ENCODE data around the gene RP2. TPM values are rescaled to one million over a fixed set of nuclear protein-coding genes. Genes with fewer than 3 reads are reported as not detected.
A peak's percentile ranks its signal among the peaks of the same experiment; 100 is the strongest.

The RP2 gene
- polyA plus RNA-seq, 2 of the 4 experiments (the other 2 are of a cell fraction) = 14.0 to 14.8 TPM

DNA sequence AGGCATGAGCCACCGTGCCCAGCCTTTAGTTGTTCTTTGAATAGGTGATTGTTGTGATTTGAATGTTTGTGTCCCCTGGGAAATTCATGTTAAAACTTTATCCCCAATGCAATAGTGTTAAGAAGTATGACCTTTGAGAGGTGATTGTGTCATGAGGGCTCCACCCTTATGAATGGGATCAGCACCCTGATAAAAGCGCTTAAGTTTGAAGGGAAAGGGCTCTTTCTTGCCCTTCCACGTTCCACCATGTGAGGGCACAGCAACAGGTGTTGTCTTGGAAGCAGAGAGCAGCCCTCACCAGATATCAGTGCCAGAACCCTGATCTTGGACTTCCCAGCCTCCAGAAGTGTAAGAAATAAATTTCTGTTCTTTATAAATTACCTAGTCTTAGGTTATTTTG, 33.7 kb upstream of the RP2 start:
- FAIRE-seq = no peak
- CTCF ChIA-PET = interaction anchor here (1.2 kb wide), 2 partner anchors 34 to 227 kb away, joined by 3 to 5 read pairs; partner anchors contain the start of gene RP2

DNA sequence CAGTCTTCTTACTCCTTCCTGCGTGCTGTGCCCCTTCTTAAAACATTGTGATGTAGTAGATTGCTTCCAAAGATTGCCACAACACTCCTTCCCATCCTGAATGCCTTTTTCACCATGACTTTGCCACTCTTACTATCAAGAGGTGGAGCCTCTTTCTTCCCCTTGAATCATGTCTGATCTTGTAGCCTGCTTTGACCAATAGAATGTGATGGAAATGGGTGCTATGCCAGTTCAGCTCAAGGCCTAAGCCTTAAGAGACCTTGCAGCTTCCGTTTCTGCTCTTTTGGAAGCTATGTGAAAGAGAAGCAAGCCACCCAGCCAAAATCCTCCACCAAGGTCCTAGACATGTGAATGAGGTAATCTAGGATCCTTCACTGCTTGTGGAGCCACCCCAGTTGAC, 31.6 kb upstream of the RP2 start:
- no peak for FAIRE-seq
- 79% methylated on average over 2 of the region's 2 CpGs for WGBS (ENCODE audit: missing lambda C conversion rate)
- no peak for ATAC-seq
- no peaks in the 10 kb centered on the region for H3K4me1 ChIP-seq
- TF ChIP-seq TFCP2L1 (CRISPR knock-in tag; IDR thresholded peaks at IDR 0.05) = no peak
- TF ChIP-seq HOXB13 (CRISPR knock-in tag; IDR thresholded peaks at IDR 0.05; ENCODE audit: low read depth) = no peak
- no peak for TF ChIP-seq CHD2 (IDR thresholded peaks at IDR 0.05; ENCODE audit: low read length, partially characterized antibody)
- TF ChIP-seq, protein P1, sequence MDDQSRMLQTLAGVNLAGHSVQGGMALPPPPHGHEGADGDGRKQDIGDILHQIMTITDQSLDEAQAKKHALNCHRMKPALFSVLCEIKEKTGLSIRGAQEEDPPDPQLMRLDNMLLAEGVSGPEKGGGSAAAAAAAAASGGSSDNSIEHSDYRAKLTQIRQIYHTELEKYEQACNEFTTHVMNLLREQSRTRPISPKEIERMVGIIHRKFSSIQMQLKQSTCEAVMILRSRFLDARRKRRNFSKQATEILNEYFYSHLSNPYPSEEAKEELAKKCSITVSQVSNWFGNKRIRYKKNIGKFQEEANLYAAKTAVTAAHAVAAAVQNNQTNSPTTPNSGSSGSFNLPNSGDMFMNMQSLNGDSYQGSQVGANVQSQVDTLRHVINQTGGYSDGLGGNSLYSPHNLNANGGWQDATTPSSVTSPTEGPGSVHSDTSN (IDR thresholded peaks at IDR 0.05) = no peak
- no peak for TF ChIP-seq MAZ (IDR thresholded peaks at IDR 0.05; ENCODE audit: borderline replicate concordance, low read depth, low read length)
- TF ChIP-seq, protein P2, sequence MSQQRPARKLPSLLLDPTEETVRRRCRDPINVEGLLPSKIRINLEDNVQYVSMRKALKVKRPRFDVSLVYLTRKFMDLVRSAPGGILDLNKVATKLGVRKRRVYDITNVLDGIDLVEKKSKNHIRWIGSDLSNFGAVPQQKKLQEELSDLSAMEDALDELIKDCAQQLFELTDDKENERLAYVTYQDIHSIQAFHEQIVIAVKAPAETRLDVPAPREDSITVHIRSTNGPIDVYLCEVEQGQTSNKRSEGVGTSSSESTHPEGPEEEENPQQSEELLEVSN (IDR thresholded peaks at IDR 0.05; ENCODE audit: borderline replicate concordance, low read depth) = no peak
- no peak for TF ChIP-seq NR3C1 (IDR thresholded peaks at IDR 0.05)
- TF ChIP-seq SREBF2 (IDR thresholded peaks at IDR 0.05) = no peak
- no peak for TF ChIP-seq MAFK (IDR thresholded peaks at IDR 0.05; ENCODE audit: partially characterized antibody)
- TF ChIP-seq KDM1A (IDR thresholded peaks at IDR 0.05; ENCODE audit: low read depth) = no peak
- TF ChIP-seq, protein P3, sequence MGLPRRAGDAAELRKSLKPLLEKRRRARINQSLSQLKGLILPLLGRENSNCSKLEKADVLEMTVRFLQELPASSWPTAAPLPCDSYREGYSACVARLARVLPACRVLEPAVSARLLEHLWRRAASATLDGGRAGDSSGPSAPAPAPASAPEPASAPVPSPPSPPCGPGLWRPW (IDR thresholded peaks at IDR 0.05) = no peak
- ChIA-PET POLR2A (no interaction called here), CTCF (interaction anchor here (1.4 to 4.2 kb wide), 2 partner anchors 8 to 46 kb away, joined by 5 to 20 read pairs; partner anchors contain the start of gene SLC9A7)
- no peaks in the 10 kb centered on the region for H3K9me3 ChIP-seq
- no peak overlapping the region for H3K27ac ChIP-seq
- no peak for DNase-seq (ENCODE audit: low read depth in 1 of 2, low spot score in 1 of 2)
- no peak overlapping the region for H3K4me2 ChIP-seq
- H3K4me3 ChIP-seq = no peak overlapping the region

More for the DNA sequence above, 33.7 kb upstream of the RP2 start:
- POLR2A ChIA-PET = no interaction called here
- H3K4me1 ChIP-seq = no peaks in the 10 kb centered on the region
- no peak overlapping the region for H3K27ac ChIP-seq
- DNase-seq (ENCODE audit: low read depth in 1 of 2, low spot score in 1 of 2) (peak in 1 of 2 experiments; percentile 55), ATAC-seq (peak; percentile 54 to 79; a peak in 4 of 6 replicates)
- H3K4me3 ChIP-seq = no peak overlapping the region
- 32% methylated on average over 3 of the region's 3 CpGs for WGBS (ENCODE audit: missing lambda C conversion rate)
- H3K9me3 ChIP-seq = no peaks in the 10 kb centered on the region
- no peak overlapping the region for H3K4me2 ChIP-seq
- TF ChIP-seq RAD21 (conservative IDR thresholded peaks at IDR 0.05 in 1 of 2, IDR thresholded peaks at IDR 0.05 in 1 of 2) (peak; percentile 40 to 46; a peak in 4 of 5 replicates), PHF8 (IDR thresholded peaks at IDR 0.05; ENCODE audit: borderline replicate concordance, low read depth) (no peak), MAFK (IDR thresholded peaks at IDR 0.05; ENCODE audit: partially characterized antibody) (no peak), RARB (CRISPR knock-in tag; IDR thresholded peaks at IDR 0.05) (no peak), SMC3 (IDR thresholded peaks at IDR 0.05) (peak; percentile 51), CEBPB (IDR thresholded peaks at IDR 0.05) (no peak), CBX8 (IDR thresholded peaks at IDR 0.05) (no peak)
- TF ChIP-seq, protein P4, sequence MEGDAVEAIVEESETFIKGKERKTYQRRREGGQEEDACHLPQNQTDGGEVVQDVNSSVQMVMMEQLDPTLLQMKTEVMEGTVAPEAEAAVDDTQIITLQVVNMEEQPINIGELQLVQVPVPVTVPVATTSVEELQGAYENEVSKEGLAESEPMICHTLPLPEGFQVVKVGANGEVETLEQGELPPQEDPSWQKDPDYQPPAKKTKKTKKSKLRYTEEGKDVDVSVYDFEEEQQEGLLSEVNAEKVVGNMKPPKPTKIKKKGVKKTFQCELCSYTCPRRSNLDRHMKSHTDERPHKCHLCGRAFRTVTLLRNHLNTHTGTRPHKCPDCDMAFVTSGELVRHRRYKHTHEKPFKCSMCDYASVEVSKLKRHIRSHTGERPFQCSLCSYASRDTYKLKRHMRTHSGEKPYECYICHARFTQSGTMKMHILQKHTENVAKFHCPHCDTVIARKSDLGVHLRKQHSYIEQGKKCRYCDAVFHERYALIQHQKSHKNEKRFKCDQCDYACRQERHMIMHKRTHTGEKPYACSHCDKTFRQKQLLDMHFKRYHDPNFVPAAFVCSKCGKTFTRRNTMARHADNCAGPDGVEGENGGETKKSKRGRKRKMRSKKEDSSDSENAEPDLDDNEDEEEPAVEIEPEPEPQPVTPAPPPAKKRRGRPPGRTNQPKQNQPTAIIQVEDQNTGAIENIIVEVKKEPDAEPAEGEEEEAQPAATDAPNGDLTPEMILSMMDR (IDR thresholded peaks at IDR 0.05) = peak; percentile 47
- TF ChIP-seq, protein P5, sequence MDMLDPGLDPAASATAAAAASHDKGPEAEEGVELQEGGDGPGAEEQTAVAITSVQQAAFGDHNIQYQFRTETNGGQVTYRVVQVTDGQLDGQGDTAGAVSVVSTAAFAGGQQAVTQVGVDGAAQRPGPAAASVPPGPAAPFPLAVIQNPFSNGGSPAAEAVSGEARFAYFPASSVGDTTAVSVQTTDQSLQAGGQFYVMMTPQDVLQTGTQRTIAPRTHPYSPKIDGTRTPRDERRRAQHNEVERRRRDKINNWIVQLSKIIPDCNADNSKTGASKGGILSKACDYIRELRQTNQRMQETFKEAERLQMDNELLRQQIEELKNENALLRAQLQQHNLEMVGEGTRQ (IDR thresholded peaks at IDR 0.05) = no peak

DNA sequence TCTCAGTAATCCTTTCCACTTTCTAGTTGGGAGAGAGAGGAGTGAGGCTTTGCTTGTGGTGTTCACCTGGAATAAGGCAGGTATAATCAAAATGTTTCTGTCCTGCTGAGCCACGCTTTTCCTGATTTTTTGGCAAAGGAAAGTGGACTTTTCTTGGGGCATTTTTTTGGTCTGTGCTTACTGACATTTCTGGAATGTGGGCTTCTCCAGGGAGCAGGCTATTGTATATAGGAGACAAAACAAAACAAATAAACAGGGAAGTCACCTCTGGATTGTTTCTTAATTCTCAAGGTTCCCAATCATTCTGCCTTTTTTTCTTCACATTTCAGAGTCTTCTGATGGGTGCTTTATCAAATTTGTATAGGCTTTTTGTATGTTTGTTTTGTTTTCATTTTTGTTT, 25.7 kb upstream of the RP2 start:
- FAIRE-seq = no peak
- Histone ChIP-seq H3K9me3 (no peaks in the 10 kb centered on the region), H3K4me2 (peak overlapping the region; percentile 63), H3K4me1 (peaks cover 23% of the 10 kb centered on the region), H3K4me3 (no peak overlapping the region), H3K27ac (peak overlapping the region; percentile 62 to 74; a peak in 3 of 6 replicates)
- TF ChIP-seq MAZ (IDR thresholded peaks at IDR 0.05; ENCODE audit: borderline replicate concordance, low read depth, low read length) (no peak), ZSCAN20 (CRISPR knock-in tag; IDR thresholded peaks at IDR 0.05) (no peak), NR3C1 (IDR thresholded peaks at IDR 0.05) (no peak), RFX5 (IDR thresholded peaks at IDR 0.05) (no peak), POLR2A (IDR thresholded peaks at IDR 0.05; ENCODE audit: low read length) (no peak), NPAS2 (CRISPR knock-in tag; IDR thresholded peaks at IDR 0.05; ENCODE audit: borderline replicate concordance) (no peak), CEBPB (IDR thresholded peaks at IDR 0.05) (no peak), ZFP36 (IDR thresholded peaks at IDR 0.05; ENCODE audit: borderline replicate concordance, partially characterized antibody) (no peak), RARB (CRISPR knock-in tag; IDR thresholded peaks at IDR 0.05) (no peak), POLR2AphosphoS2 (conservative IDR thresholded peaks at IDR 0.05; ENCODE audit: low read length) (no peak), RAD21 (conservative IDR thresholded peaks at IDR 0.05 in 1 of 2, IDR thresholded peaks at IDR 0.05 in 1 of 2) (no peak), KDM5A (IDR thresholded peaks at IDR 0.05) (no peak), CBX8 (IDR thresholded peaks at IDR 0.05) (no peak), RNF2 (IDR thresholded peaks at IDR 0.05; ENCODE audit: borderline replicate concordance, low read depth) (no peak)
- TF ChIP-seq, protein P5 (IDR thresholded peaks at IDR 0.05) = no peak
- POLR2A ChIA-PET = no interaction called here
- no peak for DNase-seq (ENCODE audit: low read depth in 1 of 2, low spot score in 1 of 2)
- WGBS (ENCODE audit: missing lambda C conversion rate) = 41% methylated on average over 1 of the region's 1 CpG
- no peak for ATAC-seq
- CTCF ChIA-PET = interaction anchor here (0.9 to 2.2 kb wide), 2 partner anchors 52 to 219 kb away, joined by 4 to 8 read pairs; partner anchors contain the start of gene SLC9A7

Data from A549 (cell line).